Epithelial cell of proximal tubule (primary cell): Measurements from ENCODE around the gene MRPL46. TPM values are rescaled to one million over a fixed set of nuclear protein-coding genes. Genes with fewer than 3 reads are reported as not detected.
"Not testable (repeated sequence)": the region's sequence is repeated elsewhere in the genome, so short reads cannot be mapped to it uniquely, and the experiment has no call there.

Source experiments
- DNase-seq: peaks from one replicate; pipeline ENCODE4 v3.0.0-alpha.2; 2011; ENCODE audit warnings: low read depth
- H3K4me3 ChIP-seq: 2 replicates; pipeline ENCODE4 v1.5.1; 2011; ENCODE audit warnings: low read depth, mild to moderate bottlenecking, low read length
- CTCF ChIP-seq: conservative IDR thresholded peaks from 2 replicates; pipeline ENCODE4 v1.5.1; 2012; ENCODE audit warnings: low read depth, mild to moderate bottlenecking, low read length
- total RNA-seq: library from RNA; depleted of rRNA; stranded (reverse); fragments of >200 nt; gene quantifications from 2 replicates; pipeline ENCODE4 v1.2.3, GENCODE V29; 2015

MRPL46 gene
- total RNA-seq, 1 donor from 2014 or later = 30.4 TPM

- DNase-seq = no peak
- no peak overlapping the region for H3K4me3 ChIP-seq
- TF ChIP-seq CTCF = peak; percentile 25
Measured at GRCh38 chr15:88470625-88471372, 3.6 kb upstream of the MRPL46 start.

DNA sequence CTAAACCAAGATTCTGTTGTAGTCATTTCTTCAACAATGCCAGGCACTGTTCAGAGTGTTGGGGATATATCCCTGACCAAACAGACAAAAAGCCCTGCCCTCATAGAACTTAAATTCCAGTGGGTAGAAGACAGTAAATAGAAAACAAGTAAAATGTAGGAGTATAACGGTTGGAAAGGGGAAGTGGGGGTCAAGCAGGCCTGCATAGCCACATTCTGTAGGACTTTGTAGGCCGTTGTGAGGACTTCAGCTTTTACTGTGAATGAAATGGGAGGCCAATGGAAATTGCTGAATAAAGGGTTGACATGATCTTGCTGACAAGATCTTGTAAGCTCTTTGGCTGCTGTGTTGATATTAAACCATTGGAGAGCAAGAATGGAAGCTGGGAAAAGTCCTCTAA, 2.1 kb upstream of the MRPL46 start:
- TF ChIP-seq CTCF = no peak
- DNase-seq = no peak
- no peak overlapping the region for H3K4me3 ChIP-seq

- H3K4me3 ChIP-seq = peak overlapping the region; percentile 90
- not testable (repeated sequence) for DNase-seq
Measured at GRCh38 chr15:88468721-88469120, 1.5 kb upstream of the MRPL46 start.

DNA sequence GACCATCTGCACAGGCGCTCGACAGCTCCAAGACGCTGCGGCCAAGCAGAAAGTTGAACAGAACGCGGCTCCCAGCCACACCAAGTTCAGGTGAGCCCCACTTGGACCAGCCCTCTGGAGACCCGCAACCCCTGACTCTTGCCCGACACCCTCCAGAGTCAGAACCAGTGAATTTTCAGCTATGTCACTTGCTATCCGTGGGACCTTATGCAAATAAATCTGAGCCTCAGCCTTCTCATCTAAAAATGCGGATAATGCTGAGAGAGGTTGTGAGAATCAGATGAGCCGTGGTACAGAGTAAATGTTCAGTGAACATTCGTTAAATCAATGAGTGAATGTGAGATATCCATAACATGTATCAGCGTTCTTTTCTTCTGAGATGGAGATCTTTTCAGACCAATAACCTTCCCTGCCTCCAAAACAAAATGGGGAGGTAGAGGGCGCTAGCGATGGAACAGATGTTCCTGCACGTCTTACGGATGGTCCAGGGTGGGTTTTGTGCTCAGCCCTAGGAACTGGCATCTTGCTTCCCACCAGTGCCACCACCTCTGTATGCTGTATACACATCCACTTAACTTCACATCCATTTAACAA, 844 bp upstream of the MRPL46 start:
- no peak for DNase-seq
- TF ChIP-seq CTCF = no peak

DNA sequence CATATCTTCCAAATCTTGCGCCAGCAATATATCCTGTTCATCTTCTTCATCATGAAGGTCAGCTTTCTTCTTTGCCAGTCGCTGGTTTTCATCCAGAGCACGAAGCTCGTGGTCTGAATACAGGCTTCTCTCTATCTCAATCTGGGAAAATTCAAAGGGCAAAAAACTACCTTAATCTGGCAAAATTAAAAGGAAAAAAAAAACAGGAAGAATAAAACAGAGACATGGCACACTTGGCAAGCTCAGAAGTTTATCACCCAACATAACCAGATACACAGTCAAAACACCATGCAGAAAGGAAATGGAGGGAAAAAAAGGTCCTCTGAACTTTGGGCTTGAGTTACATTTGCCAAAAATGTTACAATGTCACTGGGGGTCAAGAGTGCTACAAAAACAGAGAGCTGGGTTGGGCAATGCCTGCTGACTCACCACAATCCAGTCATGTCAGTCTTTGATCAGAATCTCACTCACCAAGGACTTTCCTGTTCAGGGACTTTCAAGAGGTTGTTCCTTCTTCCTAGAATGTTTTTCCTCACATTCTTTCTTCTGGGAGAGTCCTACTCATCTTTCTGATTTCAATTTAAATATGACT, 1.5 kb downstream of the MRPL46 start:
- peak overlapping the region; percentile 90 for H3K4me3 ChIP-seq
- DNase-seq = peak; percentile 83
- no peak for TF ChIP-seq CTCF

More for the DNA sequence above, 844 bp upstream of the MRPL46 start:
- peak overlapping the region; percentile 90 for H3K4me3 ChIP-seq

GRCh38 chr15:88463870-88464532, 3.2 kb downstream of the MRPL46 start:
- DNase-seq = no peak
- TF ChIP-seq CTCF = no peak

DNA sequence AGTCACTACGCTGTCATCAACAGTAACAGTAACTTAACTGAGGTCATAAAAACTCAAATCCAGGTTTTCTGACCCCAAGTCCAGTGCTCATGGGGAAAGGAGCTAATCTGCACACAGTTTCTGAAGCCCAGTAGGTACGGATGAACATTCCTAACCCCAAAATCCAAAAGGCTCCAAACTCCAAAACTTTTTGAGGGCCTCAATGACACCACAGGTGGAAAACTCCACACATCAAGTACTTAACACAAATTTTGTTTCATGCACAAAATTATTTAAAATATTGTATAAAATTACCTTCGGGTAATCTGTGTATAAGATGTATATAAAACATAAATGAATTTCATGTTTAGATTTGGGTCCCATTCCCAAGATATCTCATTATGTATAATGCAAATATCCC, 10.5 kb downstream of the MRPL46 start:
- no peak for TF ChIP-seq CTCF
- DNase-seq = no peak
- H3K4me3 ChIP-seq = no peak overlapping the region

More at GRCh38 chr15:88463870-88464532, 3.2 kb downstream of the MRPL46 start:
- H3K4me3 ChIP-seq = no peak overlapping the region
